Stimulated activated CD4-positive, alpha-beta T cell treated with anti-CD3 and anti-CD28 coated beads, TNF-alpha, amount 100 ng/mL, for 24 hours (primary cell): ENCODE results near the gene HOXD11.

ENCODE experiments used
- DNase-seq, 3 experiments: peaks; one replicate each; pipeline ENCODE4 v3.0.0-alpha.2; 2020; ENCODE audit warnings: low read depth in 3 of 3

HOXD11 gene

GRCh38 chr2:176106581-176107539, at the start of gene HOXD11:
Gene HOXD11 (plus strand): TSS chr2:176107280. CDS start chr2:176107356, 76 bp downstream.
- DNase-seq: no peak

GRCh38 chr2:176063958-176064357, 43.1 kb upstream of the HOXD11 start:
- no peak for DNase-seq

- DNase-seq: no peak
Measured at GRCh38 chr2:176066645-176067588, 40.2 kb upstream of the HOXD11 start.

GRCh38 chr2:176067589-176068418, 39.3 kb upstream of the HOXD11 start:
- DNase-seq: no peak

- DNase-seq: no peak
Measured at GRCh38 chr2:176068419-176068832, 38.7 kb upstream of the HOXD11 start.

- DNase-seq: no peak
Measured at GRCh38 chr2:176071330-176072291, 35.5 kb upstream of the HOXD11 start.

GRCh38 chr2:176072292-176072669, 34.8 kb upstream of the HOXD11 start:
- no peak for DNase-seq

- DNase-seq: no peak
Measured at GRCh38 chr2:176072951-176073904, 33.9 kb upstream of the HOXD11 start.

GRCh38 chr2:176074919-176075425, 32.1 kb upstream of the HOXD11 start:
- no peak for DNase-seq

GRCh38 chr2:176075481-176075880, 31.6 kb upstream of the HOXD11 start:
- DNase-seq: no peak

GRCh38 chr2:176076063-176076462, 31.0 kb upstream of the HOXD11 start:
- no peak for DNase-seq

GRCh38 chr2:176076796-176077195, 30.3 kb upstream of the HOXD11 start:
- DNase-seq: no peak

- no peak for DNase-seq
Measured at GRCh38 chr2:176078541-176079284, 28.4 kb upstream of the HOXD11 start.

GRCh38 chr2:176079285-176079830, 27.7 kb upstream of the HOXD11 start:
- DNase-seq: no peak

- no peak for DNase-seq
Measured at GRCh38 chr2:176079831-176080539, 27.1 kb upstream of the HOXD11 start.

GRCh38 chr2:176080540-176081375, 26.3 kb upstream of the HOXD11 start:
- DNase-seq: no peak
